Measurements from ENCODE around the gene DOCK4.

DOCK4 gene

GRCh38 chr7:112157072-112157471, 49.1 kb downstream of the DOCK4 start:
- no peak for DNase-seq (ENCODE audit: low read depth)

DNA sequence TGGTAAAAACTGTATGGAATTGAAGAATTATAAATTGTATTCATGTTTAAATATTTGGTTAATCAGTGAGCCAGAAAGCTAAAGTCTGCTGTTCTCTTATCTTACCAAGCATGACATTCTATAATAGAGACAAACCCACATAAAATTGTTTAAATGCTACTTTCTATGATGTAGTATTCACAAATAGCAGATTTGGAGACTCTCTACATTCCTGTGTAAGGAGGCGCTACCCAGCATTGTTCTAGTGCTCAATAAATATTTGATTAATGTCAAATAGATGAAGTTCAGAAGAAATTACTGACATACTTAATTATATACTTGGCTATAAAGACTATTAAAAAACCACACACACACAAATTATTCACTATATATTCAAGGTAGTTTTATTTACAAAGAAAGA, 49.8 kb downstream of the DOCK4 start:
- no peak for DNase-seq (ENCODE audit: low read depth)

DNA sequence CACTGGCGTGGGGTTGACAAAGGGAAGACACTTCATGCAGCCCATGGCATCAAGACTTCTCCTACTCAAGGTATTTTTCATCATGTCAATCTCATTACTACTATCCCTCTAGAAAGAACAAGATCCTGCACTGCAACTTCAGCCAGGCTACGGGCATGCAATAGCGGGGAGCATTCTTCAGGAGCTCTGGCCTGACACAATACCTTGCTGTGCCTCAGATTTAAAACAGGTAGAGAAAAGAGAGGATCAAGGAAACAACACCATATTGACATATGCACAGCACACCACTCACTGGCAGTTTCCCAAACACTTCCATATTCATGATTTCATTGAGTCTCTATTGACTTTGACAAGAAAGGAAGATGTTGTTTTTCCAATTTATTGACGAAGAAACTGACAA, 51.5 kb downstream of the DOCK4 start:
- no peak for DNase-seq (ENCODE audit: low read depth)

- no peak for DNase-seq (ENCODE audit: low read depth)
These were observed 54.0 kb downstream of the DOCK4 start for GRCh38 chr7:112152186-112152585.

GRCh38 chr7:112150823-112151641, 55.2 kb downstream of the DOCK4 start:
- no peak for DNase-seq (ENCODE audit: low read depth)

DNA sequence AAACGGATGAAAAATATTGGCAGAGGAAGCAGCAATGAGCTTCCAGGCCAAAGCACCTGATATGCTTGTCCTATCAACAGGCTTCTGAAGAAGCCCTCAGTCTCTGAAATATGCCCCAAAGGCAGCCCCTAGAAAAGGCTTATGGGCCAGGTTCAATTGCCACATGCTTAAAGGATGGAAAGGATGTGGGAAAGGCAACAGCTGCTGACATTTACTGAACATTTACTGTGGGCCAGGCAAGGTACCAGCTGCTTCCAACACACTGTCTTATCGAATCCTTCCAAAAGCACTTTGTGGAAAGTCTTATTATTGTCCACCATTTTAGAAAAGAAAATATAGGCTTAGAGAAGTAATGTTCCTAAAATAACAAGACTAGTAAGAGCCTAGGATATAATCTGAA, 56.5 kb downstream of the DOCK4 start:
- DNase-seq (ENCODE audit: low read depth): no peak

- DNase-seq (ENCODE audit: low read depth): no peak
These were observed 58.3 kb downstream of the DOCK4 start for GRCh38 chr7:112147793-112148361.

GRCh38 chr7:112145206-112145605, 61.0 kb downstream of the DOCK4 start:
- no peak for DNase-seq (ENCODE audit: low read depth)

DNA sequence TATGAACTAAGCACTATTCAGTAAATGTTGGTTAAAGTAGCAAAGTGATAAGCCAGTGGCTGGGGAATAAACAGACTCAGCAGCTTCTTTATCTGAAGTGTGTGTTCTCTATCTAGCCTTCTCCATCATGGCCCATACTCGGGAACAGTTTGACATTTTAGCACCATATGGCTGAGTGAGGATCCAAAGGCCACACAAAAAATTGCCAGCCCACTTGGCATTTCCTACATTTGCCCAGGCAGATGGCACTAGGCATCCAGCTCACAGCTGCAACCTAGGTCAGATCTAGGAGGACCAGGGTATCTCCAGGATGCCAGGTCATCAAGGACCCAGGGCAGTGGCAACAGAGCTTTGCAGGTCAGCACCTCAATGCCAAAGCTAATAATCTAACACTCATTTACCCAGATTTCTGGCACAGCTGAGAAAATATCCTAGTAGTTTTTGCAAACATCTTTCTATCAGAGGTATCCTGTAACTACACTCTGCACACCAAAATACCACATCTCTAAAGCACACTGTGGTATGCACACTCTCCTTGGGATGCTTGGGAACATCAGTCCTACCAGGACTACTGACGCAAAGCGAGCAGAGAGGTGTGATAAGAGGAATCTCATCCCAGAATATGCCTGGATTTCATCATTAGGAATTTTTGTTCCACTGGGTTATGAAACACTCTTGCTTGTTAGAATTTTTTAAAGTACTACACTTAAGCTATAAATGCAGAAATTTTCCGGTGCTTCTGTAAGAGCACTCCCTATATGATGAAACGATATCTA, 61.7 kb downstream of the DOCK4 start:
- no peak for DNase-seq (ENCODE audit: low read depth)

DNA sequence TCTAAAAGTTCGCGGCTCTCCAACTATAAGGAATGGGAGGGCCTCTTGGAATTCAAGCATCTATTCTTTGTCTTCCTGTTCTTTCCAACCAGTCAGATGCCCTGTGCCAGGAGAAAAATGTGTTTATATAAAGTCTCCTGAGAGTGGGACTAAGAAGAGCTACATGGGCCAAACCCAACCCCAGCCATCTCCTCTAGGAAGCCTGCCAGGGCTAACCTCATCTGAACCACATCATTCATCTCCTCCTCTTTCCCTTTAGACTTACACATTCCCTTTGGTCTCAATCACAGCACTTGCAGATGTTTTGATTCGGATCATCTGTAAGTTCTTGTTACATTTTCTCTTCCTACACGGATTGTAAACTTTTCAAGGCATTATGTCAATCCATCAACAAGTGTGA, 62.6 kb downstream of the DOCK4 start:
- DNase-seq (ENCODE audit: low read depth): no peak

DNA sequence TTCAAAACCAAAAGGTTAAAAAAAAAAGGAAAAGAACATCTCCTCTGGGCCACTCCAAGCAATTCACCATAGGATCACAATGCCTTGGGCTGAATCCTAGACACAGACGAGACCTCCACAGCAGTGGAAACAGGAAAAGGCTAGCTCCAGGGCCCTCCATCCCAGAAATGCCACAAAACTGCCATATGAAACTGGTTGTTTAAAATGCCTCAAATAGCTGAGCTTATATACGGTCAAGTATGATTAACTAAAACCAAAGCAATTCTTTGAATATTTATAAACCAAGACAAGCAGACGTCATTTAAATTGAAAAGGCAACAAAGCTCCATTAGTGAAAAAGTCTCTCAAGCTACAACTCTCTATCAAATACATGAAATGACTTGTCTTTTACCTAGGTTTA, 63.1 kb downstream of the DOCK4 start:
- no peak for DNase-seq (ENCODE audit: low read depth)

GRCh38 chr7:112140600-112140999, 65.6 kb downstream of the DOCK4 start:
- no peak for DNase-seq (ENCODE audit: low read depth)

GRCh38 chr7:112138938-112139337, 67.3 kb downstream of the DOCK4 start:
- DNase-seq (ENCODE audit: low read depth): no peak

GRCh38 chr7:112138325-112138852, 67.8 kb downstream of the DOCK4 start:
- DNase-seq (ENCODE audit: low read depth): no peak

DNA sequence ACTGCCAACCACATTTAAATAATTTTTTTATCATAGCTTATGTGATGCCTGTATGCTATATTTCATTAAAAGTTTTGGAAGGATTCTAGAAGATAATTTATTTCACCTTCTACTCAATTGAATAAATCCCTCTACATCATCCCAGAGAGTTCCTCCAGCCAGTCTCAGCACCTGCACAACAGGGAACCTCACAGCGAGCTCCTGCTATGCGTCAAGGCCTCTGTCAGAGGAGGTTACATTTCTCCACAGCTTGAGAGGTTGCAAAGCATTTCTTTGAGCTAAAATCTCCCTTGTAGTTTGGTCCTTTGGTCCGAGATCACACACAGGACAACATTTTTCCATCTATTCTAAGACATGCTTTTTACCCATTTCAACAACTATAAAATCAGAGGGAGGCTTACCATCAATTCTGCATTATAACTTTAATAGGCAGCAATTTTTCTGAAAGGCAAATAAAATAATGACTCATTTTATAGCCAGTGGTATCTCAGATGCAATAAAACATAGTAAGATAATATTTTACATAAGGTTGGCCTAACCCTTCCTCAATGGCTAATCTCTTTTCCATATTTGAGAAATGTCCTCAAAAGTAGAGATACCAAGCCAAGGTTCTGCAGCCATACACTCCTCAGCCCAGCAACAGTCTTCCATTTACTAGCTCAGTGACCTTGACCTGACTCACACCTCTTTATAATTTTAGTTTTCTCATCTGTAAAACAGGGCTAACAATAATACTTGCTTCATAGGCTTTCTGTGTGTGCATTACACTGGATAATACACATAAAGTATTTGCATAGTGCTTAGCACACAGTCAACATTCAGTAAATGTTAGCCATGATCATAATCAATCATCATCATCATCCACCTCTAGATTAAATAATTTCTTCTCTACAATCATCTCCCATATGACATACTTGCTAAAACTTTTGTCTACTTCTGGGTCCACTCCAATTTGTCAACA, 68.8 kb downstream of the DOCK4 start:
- no peak for DNase-seq (ENCODE audit: low read depth)

DNA sequence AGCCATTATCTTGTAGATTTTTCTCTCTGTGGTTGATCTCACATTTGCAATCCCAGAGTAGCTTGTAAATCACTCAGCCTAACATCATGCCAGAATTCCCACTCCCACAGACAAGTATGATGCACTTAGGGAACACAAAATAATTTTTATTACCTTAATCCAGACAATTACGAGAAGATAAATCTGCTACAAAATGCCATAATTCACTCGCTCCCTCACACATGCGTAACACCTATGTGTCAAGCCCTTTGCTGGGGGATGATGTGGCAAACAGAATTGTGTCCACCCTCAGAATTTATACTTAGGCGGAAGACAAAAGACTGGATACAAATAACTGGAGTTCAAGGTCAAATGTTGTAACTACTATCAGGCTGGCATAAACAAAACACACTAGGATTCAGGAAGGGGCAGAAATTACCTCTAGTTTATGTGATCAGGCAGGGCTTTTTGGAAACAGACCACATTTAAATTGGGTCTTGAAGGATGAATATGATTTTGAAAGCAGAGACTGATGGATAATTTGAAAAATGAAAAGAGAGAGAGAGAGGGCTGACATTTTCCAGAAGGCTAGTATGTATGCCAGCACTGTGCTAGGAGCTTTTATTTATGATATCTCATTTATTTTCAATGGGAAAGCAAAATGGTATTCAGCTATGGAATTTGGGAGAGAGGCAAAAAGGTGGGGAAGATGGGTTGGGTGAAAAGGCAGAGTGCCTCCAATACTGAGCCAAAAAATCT, 69.8 kb downstream of the DOCK4 start:
- DNase-seq (ENCODE audit: low read depth): no peak

- no peak for DNase-seq (ENCODE audit: low read depth)
These were observed 70.4 kb downstream of the DOCK4 start for GRCh38 chr7:112135815-112136214.

DNA sequence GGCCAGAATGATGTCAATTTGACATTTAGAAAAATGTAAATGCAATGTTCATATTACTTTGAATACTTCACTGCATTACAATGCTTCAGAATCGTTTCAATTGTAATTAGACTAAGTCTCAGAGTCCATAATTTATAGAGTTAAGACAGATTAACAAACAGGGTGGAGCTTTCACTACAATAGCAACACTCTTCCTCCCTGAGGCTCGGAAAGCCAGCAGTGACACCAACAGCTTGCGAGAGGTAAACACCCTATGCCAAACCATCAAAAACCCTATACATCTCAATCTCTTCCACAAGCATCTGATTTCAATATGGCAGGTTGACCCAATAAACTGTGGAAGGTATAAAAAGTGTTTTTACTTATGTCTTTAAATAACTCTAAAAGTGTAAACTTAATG, 72.2 kb downstream of the DOCK4 start:
- no peak for DNase-seq (ENCODE audit: low read depth)

DNA sequence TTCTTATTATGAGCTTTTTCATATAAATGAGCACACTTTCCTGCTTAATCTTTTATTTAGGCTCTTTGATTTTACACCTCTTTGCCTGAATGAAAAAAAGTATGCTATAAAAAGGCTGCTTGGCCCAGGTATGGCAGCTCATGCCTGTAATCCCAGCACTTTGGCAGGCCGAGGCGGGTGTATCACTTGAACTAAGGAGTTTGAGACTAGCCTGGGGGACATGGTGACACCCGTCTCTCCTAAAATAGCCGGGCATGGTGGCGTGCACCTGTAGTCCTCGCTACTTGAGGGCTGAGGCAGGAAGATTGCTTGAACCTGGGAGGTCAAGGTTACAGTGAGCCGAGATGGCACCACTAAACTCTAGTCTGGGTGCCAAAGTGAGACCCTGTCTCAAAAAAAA, 72.9 kb downstream of the DOCK4 start:
- DNase-seq (ENCODE audit: low read depth): no peak

DNA sequence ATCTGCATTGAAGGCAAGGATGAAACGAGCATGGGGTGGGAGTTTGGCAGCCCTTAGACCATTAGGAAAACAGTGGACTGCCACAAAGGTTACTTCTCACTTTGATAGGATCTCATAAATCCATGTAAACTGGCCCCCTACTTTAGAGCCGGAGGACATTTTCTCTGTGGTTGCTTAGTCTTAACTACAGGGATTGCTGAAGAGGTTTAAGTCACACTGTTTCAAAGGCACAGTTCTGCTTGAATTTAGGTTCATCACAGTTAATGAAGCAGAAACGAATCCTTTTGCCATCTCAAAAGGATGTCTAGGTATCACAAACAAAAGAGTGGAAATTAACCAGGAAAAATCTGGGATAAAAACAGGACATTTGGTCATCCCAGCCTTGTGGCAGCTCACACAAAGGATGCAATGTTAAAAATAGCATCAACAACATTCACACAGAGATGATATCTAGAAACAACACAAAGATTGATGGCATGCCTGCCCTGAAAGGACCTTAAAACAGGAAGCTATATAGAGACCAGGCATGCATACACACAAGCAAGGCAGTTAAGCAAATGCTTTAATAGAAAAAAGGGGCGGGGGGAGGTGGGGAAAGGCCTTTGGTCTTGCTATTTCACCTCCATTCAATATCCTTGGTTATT, 74.0 kb downstream of the DOCK4 start:
- DNase-seq (ENCODE audit: low read depth): no peak
